IMR-90 (cell line): ENCODE results near the gene CADM1. TPM values are rescaled to one million over a fixed set of nuclear protein-coding genes. Genes with fewer than 3 reads are reported as not detected.

Source experiments
- ATAC-seq: fragments of 200-7000 bp; cut with Tn5 transposase; 2 replicates; pipeline ENCODE4 v1.9.1; 2020; ENCODE audit warnings: low read depth, mild to moderate bottlenecking, moderate library complexity
- BruUV-seq: library from RNA; stranded (reverse); fragments of 400-500 nt; replicated peaks from 2 replicates; lab custom pipeline; 2021; lab: Mats Ljungman, UMichigan
- CTCF ChIA-PET: fragments of 300-600 bp; formaldehyde crosslinking; extraction: SDS; loops from one replicate; lab custom pipeline; 2021; ENCODE audit warnings: antibody characterized with exemption; lab: Yijun Ruan, JAX
- POLR2A ChIA-PET: fragments of 300-600 bp; sonication (Branson Sonifier 250); formaldehyde crosslinking; loops from one replicate; lab custom pipeline; 2022; ENCODE audit warnings: antibody characterized with exemption; ENCODE audit not compliant: unreplicated experiment; lab: Charles Lee
- DNase-seq: peaks from one replicate; pipeline ENCODE4 v3.0.0; 2013
- H2AFZ ChIP-seq: replicated peaks from 2 replicates; pipeline ENCODE3; 2013; ENCODE audit warnings: low read length, mild to moderate bottlenecking; ENCODE audit not compliant: poor library complexity
- H2AK5ac ChIP-seq: 2 replicates; pipeline ENCODE4 v1.6.1; 2013; ENCODE audit warnings: low read depth, low read length, inconsistent platforms
- H2AK9ac ChIP-seq: replicated peaks from 2 replicates; pipeline ENCODE3; 2013; ENCODE audit warnings: mild to moderate bottlenecking, low read depth, low read length, moderate library complexity; ENCODE audit not compliant: poor library complexity
- H2BK120ac ChIP-seq: 2 replicates; pipeline ENCODE4 v1.6.1; 2013; ENCODE audit warnings: low read depth, low read length, inconsistent platforms
- H2BK15ac ChIP-seq: 3 replicates; pipeline ENCODE4 v1.6.1; 2013; ENCODE audit warnings: low read depth, low read length, inconsistent platforms
- H2BK20ac ChIP-seq: 2 replicates; pipeline ENCODE4 v1.6.1; 2013; ENCODE audit warnings: low read depth, mild to moderate bottlenecking, inconsistent platforms, low read length, moderate library complexity
- H2BK5ac ChIP-seq: 2 replicates; pipeline ENCODE4 v1.6.1; 2013; ENCODE audit warnings: mild to moderate bottlenecking, low read depth, low read length, inconsistent platforms; ENCODE audit not compliant: poor library complexity, severe bottlenecking
- H3K14ac ChIP-seq: replicated peaks from 2 replicates; pipeline ENCODE4 v1.6.1; 2013; ENCODE audit warnings: low read depth, low read length, inconsistent platforms
- H3K18ac ChIP-seq: 2 replicates; pipeline ENCODE4 v1.6.1; 2013; ENCODE audit warnings: low read depth, low read length, control low read depth
- H3K23ac ChIP-seq: 2 replicates; pipeline ENCODE4 v1.6.1; 2013; ENCODE audit warnings: low read depth, low read length, inconsistent platforms
- H3K27ac ChIP-seq: 2 replicates; pipeline ENCODE4 v1.5.1; 2013; ENCODE audit warnings: mild to moderate bottlenecking, control low read depth, low read length; ENCODE audit not compliant: insufficient read depth
- H3K27me3 ChIP-seq: 2 replicates; pipeline ENCODE4 v1.6.1; 2013; ENCODE audit warnings: low read length; ENCODE audit not compliant: control insufficient read depth, insufficient read depth
- H3K36me3 ChIP-seq: 2 replicates; pipeline ENCODE4 v1.6.1; 2013; ENCODE audit warnings: low read length, mixed read lengths; ENCODE audit not compliant: control insufficient read depth, insufficient read depth
- H3K4ac ChIP-seq: 2 replicates; pipeline ENCODE4 v1.6.1; 2013; ENCODE audit warnings: low read depth, low read length, inconsistent platforms
- H3K4me1 ChIP-seq: 2 replicates; pipeline ENCODE4 v1.6.1; 2013; ENCODE audit warnings: low read length, mixed read lengths; ENCODE audit not compliant: control insufficient read depth, insufficient read depth
- H3K4me2 ChIP-seq: 2 replicates; pipeline ENCODE4 v1.6.1; 2013; ENCODE audit warnings: low read depth, mild to moderate bottlenecking, control low read depth, low read length, moderate library complexity
- H3K4me3 ChIP-seq: 2 replicates; pipeline ENCODE4 v1.5.1; 2013; ENCODE audit warnings: low read depth, mild to moderate bottlenecking, control low read depth, low read length, moderate library complexity; ENCODE audit not compliant: insufficient read depth
- H3K56ac ChIP-seq: 2 replicates; pipeline ENCODE4 v1.6.1; 2013; ENCODE audit warnings: low read length, inconsistent platforms; ENCODE audit not compliant: insufficient read depth; ENCODE audit errors: extremely low read depth
- H3K79me1 ChIP-seq, 2 experiments: 2 replicates each; pipeline ENCODE4 v1.6.1; 2013; ENCODE audit warnings: low read length in 2 of 2, inconsistent platforms in 1 of 2, low read depth in 1 of 2
- H3K9ac ChIP-seq: 2 replicates; pipeline ENCODE4 v1.6.1; 2013; ENCODE audit warnings: low read depth, low read length, control low read depth
- H3K9me1 ChIP-seq: 2 replicates; pipeline ENCODE4 v1.6.1; 2013; ENCODE audit warnings: low read length, inconsistent platforms; ENCODE audit not compliant: insufficient read depth
- H3K9me3 ChIP-seq: 2 replicates; pipeline ENCODE4 v1.6.1; 2013; ENCODE audit warnings: low read length; ENCODE audit not compliant: control insufficient read depth, insufficient read depth
- H4K20me1 ChIP-seq: 2 replicates; pipeline ENCODE4 v1.6.1; 2013; ENCODE audit warnings: low read length, inconsistent platforms; ENCODE audit not compliant: insufficient read depth
- H4K5ac ChIP-seq: 2 replicates; pipeline ENCODE4 v1.6.1; 2013; ENCODE audit warnings: mild to moderate bottlenecking, low read depth, low read length, control low read depth
- H4K8ac ChIP-seq, 2 experiments: 2 replicates each; pipeline ENCODE4 v1.6.1; 2013; ENCODE audit warnings: low read depth in 2 of 2, low read length in 2 of 2, control low read depth in 1 of 2, inconsistent platforms in 1 of 2
- H4K91ac ChIP-seq: 2 replicates; pipeline ENCODE4 v1.6.1; 2013; ENCODE audit warnings: low read depth, low read length, inconsistent platforms; ENCODE audit not compliant: insufficient read depth
- BHLHE40 ChIP-seq: fragments of 150-350 bp; IDR thresholded peaks from 2 replicates; pipeline ENCODE4 v1.6.1; 2016; ENCODE audit warnings: mild to moderate bottlenecking, low read depth, low read length
- CEBPB ChIP-seq: IDR thresholded peaks from 2 replicates; pipeline ENCODE4 v1.6.1; 2012; ENCODE audit warnings: low read depth, low read length, improper control_type of control experiment
- CHD1 ChIP-seq: IDR thresholded peaks from 2 replicates; pipeline ENCODE4 v1.6.1; 2012; ENCODE audit warnings: low read depth, low read length, improper control_type of control experiment
- CTCF ChIP-seq: conservative IDR thresholded peaks from 2 replicates; pipeline ENCODE4 v1.5.1; 2012; ENCODE audit warnings: mild to moderate bottlenecking, low read depth, low read length, improper control_type of control experiment
- FOS ChIP-seq: fragments of 150-350 bp; IDR thresholded peaks from 2 replicates; pipeline ENCODE4 v1.6.1; 2016; ENCODE audit warnings: low read depth, low read length
- MAFK ChIP-seq: IDR thresholded peaks from 2 replicates; pipeline ENCODE4 v1.6.1; 2012; ENCODE audit warnings: low read depth, low read length, improper control_type of control experiment
- MAZ ChIP-seq: IDR thresholded peaks from 2 replicates; pipeline ENCODE4 v1.6.1; 2012; ENCODE audit warnings: low read depth, mild to moderate bottlenecking, low read length, improper control_type of control experiment, moderate library complexity, borderline replicate concordance
- MXI1 ChIP-seq: IDR thresholded peaks from 2 replicates; pipeline ENCODE4 v1.6.1; 2012; ENCODE audit warnings: low read depth, mild to moderate bottlenecking, low read length, moderate library complexity, borderline replicate concordance
- NFE2L2 ChIP-seq: fragments of 150-350 bp; IDR thresholded peaks from 2 replicates; pipeline ENCODE4 v1.6.1; 2016; ENCODE audit warnings: low read depth, mild to moderate bottlenecking, low read length
- POLR2A ChIP-seq: IDR thresholded peaks from 2 replicates; pipeline ENCODE4 v1.6.1; 2012; ENCODE audit warnings: mild to moderate bottlenecking, low read depth, low read length
- RAD21 ChIP-seq: IDR thresholded peaks from 2 replicates; pipeline ENCODE4 v1.6.1; 2012; ENCODE audit warnings: low read length, improper control_type of control experiment
- RFX5 ChIP-seq: IDR thresholded peaks from 2 replicates; pipeline ENCODE4 v1.8.0; 2012; ENCODE audit warnings: low read depth, mild to moderate bottlenecking, low read length, moderate library complexity
- SMC3 ChIP-seq: fragments of 150-350 bp; IDR thresholded peaks from 2 replicates; pipeline ENCODE4 v1.6.1; 2016; ENCODE audit warnings: low read depth, mild to moderate bottlenecking, antibody characterized with exemption, low read length, moderate library complexity
- USF2 ChIP-seq: fragments of 150-350 bp; IDR thresholded peaks from 2 replicates; pipeline ENCODE4 v1.6.1; 2017; ENCODE audit warnings: mild to moderate bottlenecking, antibody characterized with exemption, low read length, low read depth
- WGBS, 2 experiments: methylation state at CpG; one replicate each; pipeline versions ENCODE4 v1.1.5 to v1.1.7; 2013; ENCODE audit warnings: missing lambda C conversion rate in 2 of 2; ENCODE audit not compliant: insufficient read length in 1 of 2; ENCODE audit errors: extremely low coverage in 2 of 2; 5-methylcytosine and 5-hydroxymethylcytosine counted together
- dilution Hi-C: fragments of 300-500 bp; cut with HindIII; formaldehyde crosslinking; loops from one replicate; pipeline ENCODE4 v1.14.3; 2018; ENCODE audit warnings: low sequenced_read_pairs; ENCODE audit not compliant: unreplicated experiment
- in situ Hi-C: fragments of 300-500 bp; cut with MboI; formaldehyde crosslinking; loops from 3 replicates; pipeline ENCODE4 v1.14.3; 2019; ENCODE audit warnings: low sequenced_read_pairs, inconsistent platforms, mixed read lengths
- intact Hi-C: fragments of 100-400 bp; cut with micrococcal nuclease; formaldehyde crosslinking; loops from 2 replicates; pipeline ENCODE4 v1.10.0; 2022
- polyA plus RNA-seq, 3 experiments: library from polyadenylated mRNA; depleted of rRNA; stranded (reverse); fragments of >200 nt; gene quantifications; 2 replicates each; pipeline ENCODE4 v1.2.3, GENCODE V29; 2012; ENCODE audit warnings: low replicate concordance in 1 of 3
- total RNA-seq: library from RNA; depleted of rRNA; stranded (reverse); fragments of >200 nt; gene quantifications from 2 replicates; pipeline ENCODE4 v1.2.3, GENCODE V29; 2012

CADM1 gene
- total and polyA plus RNA-seq, 2 of the 4 experiments (the other 2 are of a cell fraction): 28.8 to 77.1 TPM

- Histone ChIP-seq H3K79me1 (no peaks in the 10 kb centered on the region; a peak in 1 of 4 replicates), H3K27ac (no peak overlapping the region), H3K4me3 (no peak overlapping the region), H4K91ac (no peak overlapping the region), H2BK20ac (no peak overlapping the region), H3K56ac (no peak overlapping the region), H3K4me2 (no peak overlapping the region), H3K23ac (no peak overlapping the region), H2BK15ac (no peak overlapping the region), H2BK120ac (no peak overlapping the region), H3K4ac (no peak overlapping the region), H2AFZ (no peak overlapping the region), H3K18ac (no peak overlapping the region), H2AK9ac (no peak overlapping the region), H3K9ac (no peak overlapping the region), H3K36me3 (no peaks in the 10 kb centered on the region), H3K9me3 (no peaks in the 10 kb centered on the region), H4K5ac (no peak overlapping the region), H4K20me1 (no peaks in the 10 kb centered on the region), H3K14ac (no peak overlapping the region), H3K4me1 (peaks cover 2% of the 10 kb centered on the region; the same call in 1 of the 2 replicates), H3K27me3 (no peaks in the 10 kb centered on the region), H4K8ac (no peak overlapping the region), H3K9me1 (no peaks in the 10 kb centered on the region; the same call in 1 of the 2 replicates), H2AK5ac (no peak overlapping the region), H2BK5ac (no peak overlapping the region)
- POLR2A ChIA-PET: no interaction called here
- in situ Hi-C loops: no loop called here
- WGBS, 2 experiments: no CpG with 5 or more reads among the region's 8 CpGs
- dilution Hi-C loops: no loop called here
- no TSS peak for BruUV-seq
- intact Hi-C loops: no loop called here
- ATAC-seq: no peak
- CTCF ChIA-PET: no interaction called here
- DNase-seq: no peak
- no peak for TF ChIP-seq NFE2L2
- no peak for TF ChIP-seq CTCF
- TF ChIP-seq SMC3: no peak
- TF ChIP-seq RAD21: no peak
- no peak for TF ChIP-seq MAZ
- no peak for TF ChIP-seq MXI1
- TF ChIP-seq POLR2A: no peak
- TF ChIP-seq RFX5: no peak
- TF ChIP-seq CHD1: no peak
- no peak for TF ChIP-seq FOS
- no peak for TF ChIP-seq BHLHE40
- no peak for TF ChIP-seq USF2
- TF ChIP-seq CEBPB: no peak
- no peak for TF ChIP-seq MAFK
Observed at GRCh38 chr11:115298300-115299012, 205.8 kb downstream of the CADM1 start.
